G401.6 (cell line): ENCODE data around the gene OLFM3.

Source experiments
- FAIRE-seq: peaks from 2 replicates; lab custom pipeline; 2012; peaks lifted over from hg19 to GRCh38; lab: Jason Lieb, UNC

OLFM3 gene

GRCh38 chr1:101943237-101943636, 53.5 kb downstream of the OLFM3 start:
- FAIRE-seq: no peak

GRCh38 chr1:101942516-101943193, 54.1 kb downstream of the OLFM3 start:
- FAIRE-seq: no peak

GRCh38 chr1:101938681-101939080, 58.0 kb downstream of the OLFM3 start:
- FAIRE-seq: no peak

- FAIRE-seq: no peak
Observed at GRCh38 chr1:101929343-101929742, 67.4 kb downstream of the OLFM3 start.

- FAIRE-seq: no peak
Observed at GRCh38 chr1:101928829-101929228, 67.9 kb downstream of the OLFM3 start.

- no peak for FAIRE-seq
Observed at GRCh38 chr1:101924700-101925099, 72.0 kb downstream of the OLFM3 start.

- no peak for FAIRE-seq
Observed at GRCh38 chr1:101920577-101920976, 76.1 kb downstream of the OLFM3 start.

- no peak for FAIRE-seq
Observed at GRCh38 chr1:101918277-101918676, 78.4 kb downstream of the OLFM3 start.

- no peak for FAIRE-seq
Observed at GRCh38 chr1:101915597-101915996, 81.1 kb downstream of the OLFM3 start.

GRCh38 chr1:101914473-101915242, 82.1 kb downstream of the OLFM3 start:
- no peak for FAIRE-seq

- no peak for FAIRE-seq
Observed at GRCh38 chr1:101911894-101912293, 84.8 kb downstream of the OLFM3 start.

GRCh38 chr1:101908980-101909379, 87.7 kb downstream of the OLFM3 start:
- FAIRE-seq: no peak

GRCh38 chr1:101907264-101907663, 89.5 kb downstream of the OLFM3 start:
- no peak for FAIRE-seq

- no peak for FAIRE-seq
Observed at GRCh38 chr1:101905283-101905835, 91.4 kb downstream of the OLFM3 start.

GRCh38 chr1:101902199-101902598, 94.5 kb downstream of the OLFM3 start:
- no peak for FAIRE-seq

GRCh38 chr1:101898137-101898536, 98.6 kb downstream of the OLFM3 start:
- FAIRE-seq: no peak

- no peak for FAIRE-seq
Observed at GRCh38 chr1:101884621-101885020, 112.1 kb downstream of the OLFM3 start.

GRCh38 chr1:101875891-101876290, 120.8 kb downstream of the OLFM3 start:
- no peak for FAIRE-seq

- FAIRE-seq: peak; percentile 17
Observed at GRCh38 chr1:101873672-101874071, 123.1 kb downstream of the OLFM3 start.

GRCh38 chr1:101859941-101860340, 136.8 kb downstream of the OLFM3 start:
- no peak for FAIRE-seq

GRCh38 chr1:101854271-101854670, 142.5 kb downstream of the OLFM3 start:
- no peak for FAIRE-seq

GRCh38 chr1:101852936-101853335, 143.8 kb downstream of the OLFM3 start:
- no peak for FAIRE-seq

GRCh38 chr1:101849356-101849755, 147.4 kb downstream of the OLFM3 start:
- no peak for FAIRE-seq

GRCh38 chr1:101847626-101848025, 149.1 kb downstream of the OLFM3 start:
- FAIRE-seq: no peak
